ENCODE measurements around the gene STARD5. TPM values are rescaled to one million over a fixed set of nuclear protein-coding genes. Genes with fewer than 3 reads are reported as not detected.

Gene STARD5
- total and polyA plus RNA-seq, 10 donors, result 6.4 to 18.9 (median 10.9) TPM

DNA sequence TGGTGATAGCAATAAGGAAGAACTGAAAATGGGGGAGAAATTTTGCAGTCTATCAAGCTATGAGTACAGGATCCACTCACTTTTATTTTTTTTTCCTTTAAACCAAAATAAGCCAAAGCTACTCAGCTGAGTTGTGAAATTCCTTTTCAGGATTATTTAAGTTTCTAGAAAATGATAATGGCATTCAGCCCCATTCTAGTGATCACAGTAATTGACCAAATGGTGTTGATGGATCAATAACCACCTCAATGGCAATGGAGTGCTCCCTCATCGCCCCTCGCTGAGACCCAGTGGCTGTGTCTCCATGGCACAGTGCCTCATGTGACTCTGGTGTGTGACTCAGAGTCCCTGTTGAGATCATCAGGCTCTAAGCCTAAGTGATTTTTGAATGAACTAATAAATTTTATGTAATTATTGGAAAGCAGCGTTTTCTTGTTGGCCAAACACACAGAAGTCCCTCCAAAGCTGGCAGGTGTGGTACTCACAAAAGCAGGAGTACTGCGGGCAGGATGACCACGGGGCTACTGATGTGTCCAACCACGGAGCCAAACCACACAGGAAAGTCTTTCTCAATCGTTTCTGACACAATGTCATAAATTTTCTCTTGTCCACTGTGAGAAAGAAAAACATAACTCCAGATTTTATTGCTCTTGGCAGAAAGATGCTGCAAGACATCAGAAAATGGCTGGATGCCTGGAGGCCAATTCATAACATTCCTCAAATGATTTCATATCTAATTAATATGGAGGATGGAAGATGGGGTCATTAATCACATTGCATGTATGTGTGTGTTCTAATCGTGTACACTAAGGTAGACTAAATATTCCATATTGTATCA is 14.4 kb upstream of the STARD5 start:
- H3K36me3 ChIP-seq, result no peaks in the 10 kb centered on the region
- peak overlapping the region in 1 of 8 donors; percentile 5 for H3K27ac ChIP-seq
- intact Hi-C loops (cut with DNase I; ENCODE audit: low total_unique reads), result loop anchor here (5.0 kb wide), 1 partner anchor 61 kb away; no protein-coding TSS in a partner anchor
- no peaks in the 10 kb centered on the region for H3K9me3 ChIP-seq
- no peak for DNase-seq
- H3K4me3 ChIP-seq, result no peak overlapping the region
- H3K27me3 ChIP-seq (replicated peaks in 1 of 7), result no peaks in the 10 kb centered on the region
- 43 to 61% (median 46%) methylated on average over 8 of the region's 8 CpGs for WGBS, 5 donors
- no peak for TF ChIP-seq CTCF (IDR thresholded peaks at IDR 0.05 in 8 of 11, conservative IDR thresholded peaks at IDR 0.05 in 3 of 11)
- TF ChIP-seq POLR2A (IDR thresholded peaks at IDR 0.05), result no peak
- TF ChIP-seq POLR2AphosphoS5 (IDR thresholded peaks at IDR 0.05), result no peak
- H3K4me1 ChIP-seq, result peaks cover 0 to 8% (median 0%) of the 10 kb centered on the region in 6 donors

DNA sequence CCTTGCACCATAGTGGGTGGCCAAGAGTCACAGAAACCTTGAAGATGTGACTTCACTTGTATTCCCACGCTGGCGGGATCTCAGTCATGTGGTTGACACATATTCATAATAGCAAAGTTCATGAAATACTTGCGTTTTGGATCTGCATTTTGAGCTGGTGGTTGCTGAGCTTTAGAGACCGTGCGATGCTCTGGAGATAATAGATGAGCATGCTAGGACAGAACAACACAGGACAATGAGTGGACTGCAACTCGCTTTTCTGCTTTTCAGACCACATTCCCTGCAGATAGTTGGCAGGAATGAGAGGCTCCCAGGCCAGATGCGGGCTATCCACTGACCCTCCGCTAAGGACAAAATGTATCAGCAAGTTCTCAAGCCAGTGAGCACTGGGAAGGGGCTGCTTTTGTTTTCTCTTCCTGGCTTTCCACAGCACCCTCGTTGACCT is 13.8 kb upstream of the STARD5 start:
- no peak for TF ChIP-seq CTCF (IDR thresholded peaks at IDR 0.05 in 8 of 11, conservative IDR thresholded peaks at IDR 0.05 in 3 of 11)
- no peak for TF ChIP-seq POLR2AphosphoS5 (IDR thresholded peaks at IDR 0.05)
- no peak for TF ChIP-seq POLR2A (IDR thresholded peaks at IDR 0.05)
- no peak overlapping the region for H3K4me3 ChIP-seq
- no peak for DNase-seq
- H3K9me3 ChIP-seq, result no peaks in the 10 kb centered on the region
- H3K4me1 ChIP-seq, result peaks cover 0 to 8% (median 0%) of the 10 kb centered on the region in 6 donors
- no peak overlapping the region for H3K27ac ChIP-seq
- peaks cover 0 to 5% (median 0%) of the 10 kb centered on the region in 6 donors for H3K36me3 ChIP-seq
- intact Hi-C loops (cut with DNase I; ENCODE audit: low total_unique reads), result loop anchor here (5.0 kb wide), 1 partner anchor 60 kb away; no protein-coding TSS in a partner anchor
- no peaks in the 10 kb centered on the region for H3K27me3 ChIP-seq (replicated peaks in 1 of 7)
- 61 to 88% (median 82%) methylated on average over 9 of the region's 9 CpGs for WGBS, 5 donors

- H3K27me3 ChIP-seq (replicated peaks in 1 of 7), result no peaks in the 10 kb centered on the region
- no peak for DNase-seq
- H3K27ac ChIP-seq, result no peak overlapping the region
- peaks cover 0 to 10% (median 0%) of the 10 kb centered on the region in 6 donors for H3K36me3 ChIP-seq
- H3K4me3 ChIP-seq, result no peak overlapping the region
- peaks cover 0 to 8% (median 0%) of the 10 kb centered on the region in 6 donors for H3K4me1 ChIP-seq
- intact Hi-C loops (cut with DNase I; ENCODE audit: low total_unique reads), result loop anchor here (5.0 kb wide), 1 partner anchor 60 kb away; no protein-coding TSS in a partner anchor
- TF ChIP-seq POLR2A (IDR thresholded peaks at IDR 0.05) (no peak), POLR2AphosphoS5 (IDR thresholded peaks at IDR 0.05) (no peak), CTCF (IDR thresholded peaks at IDR 0.05 in 8 of 11, conservative IDR thresholded peaks at IDR 0.05 in 3 of 11) (no peak)
- no peaks in the 10 kb centered on the region for H3K9me3 ChIP-seq
- 71 to 89% (median 83%) methylated on average over 3 of the region's 3 CpGs for WGBS, 5 donors
These were observed 13.3 kb upstream of the STARD5 start for GRCh38 chr15:81337241-81337640.

DNA sequence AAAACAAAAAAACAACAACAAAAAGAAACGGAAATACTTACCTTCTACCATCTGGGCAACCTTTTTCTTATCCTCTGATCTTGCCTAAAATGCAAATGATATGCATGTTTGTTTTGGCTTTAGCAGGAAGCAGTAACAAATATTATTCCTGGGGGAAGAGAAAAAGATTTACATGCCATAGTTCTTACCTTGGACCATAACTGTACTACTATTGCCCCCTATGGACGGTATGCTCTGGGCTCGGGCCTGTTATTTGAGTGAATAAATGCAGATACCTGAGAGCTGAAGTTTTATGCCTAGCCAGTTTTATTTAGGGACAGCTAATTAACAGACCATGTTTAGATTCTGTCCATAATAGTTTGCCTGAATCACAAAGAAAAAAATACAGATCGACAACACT is 12.6 kb upstream of the STARD5 start:
- no peak for TF ChIP-seq POLR2A (IDR thresholded peaks at IDR 0.05)
- TF ChIP-seq CTCF (IDR thresholded peaks at IDR 0.05 in 8 of 11, conservative IDR thresholded peaks at IDR 0.05 in 3 of 11), result peak; percentile 14 to 65 (median 52)
- Histone ChIP-seq H3K4me3 (no peak overlapping the region), H3K27me3 (replicated peaks in 1 of 7) (no peaks in the 10 kb centered on the region), H3K27ac (no peak overlapping the region), H3K36me3 (peaks cover 0 to 10% (median 0%) of the 10 kb centered on the region in 6 donors), H3K4me1 (peaks cover 0 to 11% (median 0%) of the 10 kb centered on the region in 6 donors), H3K9me3 (no peaks in the 10 kb centered on the region)
- WGBS, 5 donors, result 71 to 91% (median 81%) methylated on average over 4 of the region's 4 CpGs
- intact Hi-C loops (cut with DNase I; ENCODE audit: low total_unique reads), result loop anchor here (5.0 kb wide), 1 partner anchor 59 kb away; no protein-coding TSS in a partner anchor
- no peak for DNase-seq
